ENCODE data around the gene TWIST2.

TWIST2 gene

GRCh38 chr2:238893349-238894000 is 45.6 kb downstream of the TWIST2 start:
- DNase-seq, result no peak

DNA sequence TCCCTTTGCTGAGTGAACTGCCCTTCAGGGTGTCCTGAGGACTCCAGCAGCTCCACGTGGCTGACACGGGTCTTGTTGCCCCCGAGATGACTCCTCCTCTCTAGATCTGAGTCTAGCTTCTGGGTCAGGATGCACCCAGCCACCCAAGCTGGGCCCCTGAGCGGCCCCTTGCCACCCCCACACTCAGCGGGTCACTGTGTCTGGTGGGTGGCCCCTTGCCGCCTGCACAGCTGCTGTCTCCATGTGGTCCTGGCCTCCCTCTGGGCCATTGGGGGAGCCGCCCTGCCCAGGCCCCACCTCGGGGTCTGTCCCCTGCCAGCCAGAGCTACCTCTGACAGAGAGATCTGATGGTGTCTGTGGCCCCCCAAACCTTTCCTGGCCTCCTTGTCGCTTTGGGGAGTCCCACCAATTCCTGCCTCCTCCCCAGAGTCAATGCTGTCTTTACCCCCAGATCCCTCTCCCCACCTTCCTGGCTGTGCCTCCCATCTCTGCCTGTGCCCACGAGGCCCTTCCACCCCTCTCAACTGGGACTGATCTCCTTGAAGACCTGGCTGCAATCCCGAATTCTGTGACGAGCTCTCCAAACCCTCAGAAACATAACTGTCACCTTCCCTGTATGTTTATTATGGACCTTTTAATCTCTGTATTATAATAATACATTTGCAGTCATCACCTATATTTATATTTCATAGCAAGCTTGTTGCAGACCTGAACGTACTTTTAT is 46.5 kb downstream of the TWIST2 start:
- DNase-seq, result no peak

DNA sequence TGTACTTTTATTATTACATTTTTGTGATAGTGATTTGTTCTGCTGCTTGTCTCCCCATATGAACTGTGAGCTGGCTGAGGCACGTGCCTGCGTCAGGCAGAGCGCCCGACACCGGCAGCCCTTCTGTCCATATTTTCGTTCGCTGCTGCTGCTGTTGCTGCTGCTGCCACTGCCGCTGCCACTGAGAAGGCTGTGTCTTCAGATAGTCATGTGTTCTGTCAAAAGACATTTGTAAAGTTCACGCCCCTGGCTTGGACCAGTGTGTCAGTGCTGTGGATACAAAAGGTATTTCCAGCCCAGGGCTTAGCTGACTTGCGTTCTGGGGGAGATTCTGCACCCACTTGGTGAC is 47.0 kb downstream of the TWIST2 start:
- DNase-seq, result no peak

- DNase-seq, result no peak
Measured at GRCh38 chr2:238895361-238895882, 47.5 kb downstream of the TWIST2 start.

DNA sequence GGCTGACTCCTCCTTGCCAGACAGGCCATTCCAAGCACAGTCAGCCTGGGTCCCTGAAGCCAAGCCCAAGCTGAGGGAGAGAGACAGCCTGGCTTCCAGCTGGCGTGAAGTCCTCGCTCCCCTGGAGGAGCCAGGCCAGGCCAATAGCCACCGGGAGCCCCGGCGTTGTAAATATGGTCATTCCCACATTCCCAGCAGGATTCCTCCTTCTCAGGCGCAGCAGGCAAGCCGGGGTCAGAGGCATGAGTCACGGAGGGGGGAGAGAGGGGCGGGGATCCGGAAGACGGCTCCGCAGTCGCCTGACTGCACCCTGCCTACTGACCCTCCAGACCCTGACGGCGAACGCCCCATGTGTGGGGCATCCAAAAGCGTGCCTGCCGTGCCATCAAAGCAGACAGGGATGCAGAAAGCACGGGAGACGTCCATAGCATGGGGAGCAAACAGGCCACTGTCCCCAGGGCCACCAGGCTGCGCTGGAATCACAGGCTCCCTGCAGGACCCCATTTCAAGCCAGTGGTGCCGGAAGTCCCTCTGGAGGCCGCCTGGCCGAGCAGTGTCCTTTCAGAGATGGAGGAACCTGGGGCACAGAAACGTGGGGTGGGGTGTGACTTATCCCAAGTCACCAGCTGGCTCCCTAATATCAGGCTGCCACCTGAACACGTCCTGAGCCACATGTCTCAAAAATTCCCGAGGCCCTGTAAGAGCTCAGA is 48.2 kb downstream of the TWIST2 start:
- no peak for DNase-seq

GRCh38 chr2:238896641-238897040 is 48.8 kb downstream of the TWIST2 start:
- no peak for DNase-seq

DNA sequence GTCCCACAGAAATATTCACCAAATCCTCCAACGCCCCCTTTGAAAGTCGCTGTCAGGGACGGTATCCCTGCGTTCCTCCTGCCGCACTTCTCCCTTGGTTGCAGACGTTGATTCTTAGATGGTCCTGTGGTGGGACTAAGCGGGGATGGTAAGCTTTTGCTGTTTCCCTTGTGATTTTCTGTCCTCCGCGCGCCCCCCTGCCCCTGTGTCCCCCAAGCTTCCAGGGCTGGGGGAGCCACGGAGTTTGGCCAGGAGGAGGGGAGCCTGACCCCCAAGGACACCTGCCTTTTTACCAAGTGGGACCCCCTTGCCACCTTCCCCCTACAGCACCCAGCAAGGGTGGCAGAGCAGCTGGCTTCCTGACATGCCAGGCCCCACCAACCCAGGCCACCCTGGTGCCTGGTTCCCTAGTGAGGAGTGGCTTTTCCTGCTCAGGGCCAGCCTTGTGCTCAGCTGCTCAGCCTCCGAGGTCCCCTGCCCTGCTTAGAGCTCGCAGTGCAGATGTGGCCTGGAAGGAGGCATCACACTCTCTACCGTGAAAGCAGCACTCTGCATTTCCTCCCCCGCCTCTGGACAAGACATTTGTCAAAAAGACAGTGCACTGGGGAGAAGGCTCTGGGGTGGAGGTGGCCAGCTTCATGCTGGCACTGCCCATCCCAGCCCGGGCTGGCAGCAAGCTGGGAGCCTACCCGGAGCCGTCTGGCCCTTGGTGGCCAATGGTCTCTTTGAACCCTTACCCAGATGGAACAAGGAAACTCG is 49.4 kb downstream of the TWIST2 start:
- DNase-seq, result no peak

DNA sequence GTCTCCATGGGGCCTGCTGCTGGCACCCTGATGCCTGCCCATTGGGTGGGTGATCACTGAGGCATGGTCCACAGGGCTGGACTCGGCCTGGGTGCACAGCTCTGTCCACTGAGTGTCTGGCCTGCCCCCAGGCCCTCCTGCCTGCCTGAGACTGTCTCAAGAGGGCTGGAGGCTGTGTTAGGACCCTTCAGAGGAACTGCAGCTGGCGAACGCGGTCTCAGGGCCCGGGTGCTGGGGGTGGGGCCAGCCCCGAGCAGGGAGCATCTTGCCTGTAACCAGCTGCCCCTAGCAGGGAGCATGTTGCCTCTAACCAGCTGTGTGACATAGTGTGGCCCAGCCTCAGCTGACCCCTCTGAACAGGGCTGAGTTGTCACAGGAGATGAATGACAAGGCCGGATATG is 50.0 kb downstream of the TWIST2 start:
- no peak for DNase-seq

DNA sequence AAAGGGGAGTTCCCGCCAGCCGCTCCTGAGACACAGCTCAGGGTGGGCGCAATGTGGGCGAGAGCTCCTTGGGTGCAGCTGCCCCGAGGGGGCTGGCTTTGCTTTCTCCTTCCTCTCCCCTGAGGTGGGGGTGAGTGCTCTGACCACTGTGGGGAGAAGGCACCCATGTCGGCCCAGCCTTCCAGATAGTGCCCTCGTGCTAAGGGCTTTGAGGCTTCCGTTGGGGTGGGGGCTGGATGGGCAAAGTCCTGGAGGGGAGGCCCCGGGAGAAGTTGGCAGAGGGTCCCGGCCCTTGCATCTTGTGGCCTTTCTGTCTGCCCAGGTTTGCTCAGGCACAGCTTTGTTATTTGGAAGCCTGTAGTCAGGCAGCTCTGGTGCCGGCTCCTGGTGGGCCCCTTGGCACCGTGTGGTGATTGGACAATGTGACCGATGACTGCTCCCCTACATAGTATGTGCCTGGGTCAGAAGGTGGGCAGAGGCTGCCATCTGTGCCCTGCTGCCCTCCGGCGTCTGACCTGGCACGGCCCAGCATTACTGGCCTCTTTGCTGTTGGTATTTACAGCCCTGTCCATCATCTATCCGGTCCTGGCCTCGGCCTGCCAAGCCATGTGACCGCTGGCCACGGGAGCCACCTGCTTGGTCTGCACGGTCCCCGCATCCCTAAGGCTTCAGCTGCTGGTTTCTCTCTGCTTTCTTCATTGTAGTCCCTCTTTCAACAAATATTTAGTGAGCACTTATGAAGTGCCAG is 50.8 kb downstream of the TWIST2 start:
- DNase-seq, result no peak

GRCh38 chr2:238899386-238899785 is 51.5 kb downstream of the TWIST2 start:
- DNase-seq, result no peak

GRCh38 chr2:238900511-238900910 is 52.6 kb downstream of the TWIST2 start:
- DNase-seq, result no peak

- no peak for DNase-seq
Measured at GRCh38 chr2:238901461-238902057, 53.7 kb downstream of the TWIST2 start.

DNA sequence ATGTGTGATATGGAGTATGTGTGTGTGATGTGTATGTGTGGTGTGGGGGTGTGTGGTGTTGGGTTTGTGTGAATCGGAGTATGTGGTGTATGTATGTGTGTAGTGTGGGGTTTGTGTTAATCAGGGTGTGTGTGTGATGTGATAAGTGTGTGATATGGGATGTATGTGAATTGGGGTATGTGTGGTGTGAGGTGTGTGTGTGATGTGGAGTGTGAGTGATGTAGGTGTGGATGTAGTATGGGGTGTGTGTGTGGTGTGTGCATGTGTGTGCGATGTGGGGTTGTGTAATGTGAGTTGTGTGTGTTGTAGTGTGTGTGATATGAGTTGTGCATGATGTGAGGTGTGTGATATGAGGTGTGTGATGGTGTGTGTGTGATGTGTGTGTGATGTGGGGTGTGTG is 54.4 kb downstream of the TWIST2 start:
- DNase-seq, result no peak

GRCh38 chr2:238903141-238903540 is 55.3 kb downstream of the TWIST2 start:
- DNase-seq, result no peak

DNA sequence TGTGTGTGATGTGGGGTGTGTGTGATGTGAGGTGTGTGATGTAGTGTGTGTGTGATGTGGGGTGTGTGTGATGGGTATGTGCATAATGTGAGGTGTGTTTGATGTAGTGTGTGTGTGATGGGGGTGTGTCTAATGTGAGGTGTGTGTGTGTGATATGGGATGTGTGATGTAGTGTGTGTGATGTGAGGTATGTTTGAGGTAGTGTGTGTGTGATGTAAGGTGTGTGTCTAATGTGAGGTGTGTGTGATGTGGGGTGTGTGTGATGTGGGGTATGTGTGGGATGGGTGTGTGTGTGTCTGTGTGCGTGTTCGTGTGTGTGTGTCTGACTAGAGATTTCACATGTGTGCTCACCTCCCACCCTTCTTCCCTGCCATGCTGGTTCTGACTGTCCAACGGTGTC is 56.3 kb downstream of the TWIST2 start:
- no peak for DNase-seq

GRCh38 chr2:238904716-238905115 is 56.8 kb downstream of the TWIST2 start:
- DNase-seq, result no peak

DNA sequence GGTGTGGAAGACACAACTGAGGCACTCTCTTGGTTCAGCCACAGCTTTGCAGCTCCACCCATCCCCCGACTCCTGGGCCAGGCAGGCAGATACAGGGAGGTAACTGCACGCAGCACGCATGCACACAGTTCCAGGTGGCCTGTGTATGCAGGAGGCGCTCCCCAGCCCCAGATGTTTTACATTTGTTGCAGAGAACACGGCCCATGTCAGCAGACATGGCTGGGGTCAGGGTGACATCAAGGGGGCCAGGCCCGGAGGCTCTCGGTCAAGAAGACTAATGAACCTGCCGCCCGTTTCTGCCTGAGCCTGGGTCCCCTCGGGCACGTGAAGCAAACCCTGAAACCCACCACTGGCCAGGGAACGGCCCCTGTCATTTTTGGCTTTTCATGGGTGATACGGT is 57.3 kb downstream of the TWIST2 start:
- DNase-seq, result no peak

GRCh38 chr2:238905644-238906043 is 57.8 kb downstream of the TWIST2 start:
- no peak for DNase-seq

DNA sequence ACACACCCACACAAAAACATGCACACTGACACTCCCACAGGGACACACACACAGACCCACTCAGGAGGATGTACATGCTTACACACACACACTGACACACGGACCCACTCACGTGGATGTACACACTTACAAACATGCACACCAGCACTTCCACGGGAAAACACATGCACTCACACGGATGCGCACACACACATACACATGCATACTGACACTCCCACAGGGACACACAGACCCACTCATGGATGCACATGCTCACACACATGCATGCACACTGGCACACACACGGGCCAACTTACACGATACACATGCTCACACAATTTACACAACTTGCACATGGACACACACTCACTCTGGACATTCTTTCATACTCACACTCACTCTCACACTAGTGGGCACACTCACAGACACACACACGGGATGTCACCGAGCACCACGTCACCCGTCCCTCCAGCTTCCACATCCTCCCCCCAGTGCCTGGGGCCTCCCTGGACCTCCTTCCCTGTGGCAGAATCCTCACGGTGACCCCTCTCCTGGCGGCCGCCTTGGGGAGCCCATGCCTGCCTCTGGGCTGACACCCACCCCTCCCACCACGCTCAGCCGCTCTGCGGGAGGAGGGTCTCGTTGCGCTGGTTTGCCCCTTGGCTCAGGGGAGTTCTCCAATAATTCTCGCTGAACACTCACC is 58.5 kb downstream of the TWIST2 start:
- no peak for DNase-seq

- DNase-seq, result no peak
Measured at GRCh38 chr2:238906936-238907716, 59.2 kb downstream of the TWIST2 start.

GRCh38 chr2:238907717-238908173 is 59.9 kb downstream of the TWIST2 start:
- DNase-seq, result no peak

All from NCI-H1417 treated with DMSO at 0.1 percent for 48 hours (cell line).